ENCODE measurements around the gene LRRC15. TPM values are rescaled to one million over a fixed set of nuclear protein-coding genes. Genes with fewer than 3 reads are reported as not detected.

Gene LRRC15
- total and polyA plus RNA-seq, 2 experiments from 2014 or later, result 0.06 TPM; not detected in 1

- H3K4me1 ChIP-seq (ENCODE audit: low read depth), result peaks cover 10% of the 10 kb centered on the region
- no peaks in the 10 kb centered on the region for H3K36me3 ChIP-seq
- H3K27me3 ChIP-seq, result peaks cover 5% of the 10 kb centered on the region
- no peak for DNase-seq (ENCODE audit: low read depth in 1 of 2, low spot score in 1 of 2)
- no peak for TF ChIP-seq CTCF (IDR thresholded peaks at IDR 0.05; ENCODE audit: low read depth, low read length)
- H3K4me3 ChIP-seq, result no peak overlapping the region
- no peak overlapping the region for H3K27ac ChIP-seq
- no peaks in the 10 kb centered on the region for H3K9me3 ChIP-seq (ENCODE audit: low read depth)
These were observed 5.3 kb downstream of the LRRC15 start for GRCh38 chr3:194364314-194364651.

GRCh38 chr3:194360568-194360967 is 9.0 kb downstream of the LRRC15 start:
- no peak for DNase-seq (ENCODE audit: low read depth in 1 of 2, low spot score in 1 of 2)
- no peaks in the 10 kb centered on the region for H3K36me3 ChIP-seq
- no peaks in the 10 kb centered on the region for H3K9me3 ChIP-seq (ENCODE audit: low read depth)
- TF ChIP-seq CTCF (IDR thresholded peaks at IDR 0.05; ENCODE audit: low read depth, low read length), result no peak
- peaks cover 10% of the 10 kb centered on the region for H3K4me1 ChIP-seq (ENCODE audit: low read depth)
- no peak overlapping the region for H3K4me3 ChIP-seq
- no peak overlapping the region for H3K27ac ChIP-seq
- H3K27me3 ChIP-seq, result no peaks in the 10 kb centered on the region

- no peak overlapping the region for H3K27ac ChIP-seq
- no peaks in the 10 kb centered on the region for H3K36me3 ChIP-seq
- TF ChIP-seq CTCF (IDR thresholded peaks at IDR 0.05; ENCODE audit: low read depth, low read length), result no peak
- H3K4me3 ChIP-seq, result no peak overlapping the region
- H3K4me1 ChIP-seq (ENCODE audit: low read depth), result no peaks in the 10 kb centered on the region
- H3K9me3 ChIP-seq (ENCODE audit: low read depth), result no peaks in the 10 kb centered on the region
- H3K27me3 ChIP-seq, result no peaks in the 10 kb centered on the region
- DNase-seq (ENCODE audit: low read depth in 1 of 2, low spot score in 1 of 2), result no peak
These were observed 11.9 kb downstream of the LRRC15 start for GRCh38 chr3:194357681-194358080.

- Histone ChIP-seq H3K4me1 (ENCODE audit: low read depth) (peaks cover 6% of the 10 kb centered on the region), H3K9me3 (ENCODE audit: low read depth) (no peaks in the 10 kb centered on the region), H3K36me3 (no peaks in the 10 kb centered on the region), H3K27me3 (no peaks in the 10 kb centered on the region), H3K4me3 (no peak overlapping the region), H3K27ac (no peak overlapping the region)
- no peak for TF ChIP-seq CTCF (IDR thresholded peaks at IDR 0.05; ENCODE audit: low read depth, low read length)
- DNase-seq (ENCODE audit: low read depth in 1 of 2, low spot score in 1 of 2), result peak in 1 of 2 donors; percentile 51
These were observed 14.2 kb downstream of the LRRC15 start for GRCh38 chr3:194355379-194355778.

GRCh38 chr3:194354315-194354714 is 15.2 kb downstream of the LRRC15 start:
- Histone ChIP-seq H3K27me3 (no peaks in the 10 kb centered on the region), H3K36me3 (no peaks in the 10 kb centered on the region), H3K4me3 (no peak overlapping the region), H3K27ac (no peak overlapping the region), H3K4me1 (ENCODE audit: low read depth) (peaks cover 6% of the 10 kb centered on the region), H3K9me3 (ENCODE audit: low read depth) (no peaks in the 10 kb centered on the region)
- no peak for TF ChIP-seq CTCF (IDR thresholded peaks at IDR 0.05; ENCODE audit: low read depth, low read length)
- DNase-seq (ENCODE audit: low read depth in 1 of 2, low spot score in 1 of 2), result no peak
